Measurements from ENCODE around the gene HMGN3.
"Not testable (repeated sequence)": the region's sequence is repeated elsewhere in the genome, so short reads cannot be mapped to it uniquely, and the experiment has no call there.

- TF ChIP-seq CTCF (IDR thresholded peaks at IDR 0.05; ENCODE audit: poor library complexity); EZH2 (IDR thresholded peaks at IDR 0.05; ENCODE audit: borderline replicate concordance); EZH2phosphoT487 (IDR thresholded peaks at IDR 0.05; ENCODE audit: low read depth, severe bottlenecking, unreplicated experiment): not testable (repeated sequence)
These were observed 22.3 kb upstream of the HMGN3 start for GRCh38 chr6:79256770-79257169.
